GM12801 (cell line): Measurements from ENCODE around the gene SLFN5.
"Not testable (repeated sequence)": the region's sequence is repeated elsewhere in the genome, so short reads cannot be mapped to it uniquely, and the experiment has no call there.

Source experiments
- CTCF ChIP-seq: IDR thresholded peaks from one replicate; pipeline ENCODE4 v1.5.1; 2011; ENCODE audit warnings: control low read depth; ENCODE audit not compliant: insufficient read length; ENCODE audit errors: extremely low read depth

SLFN5 gene

GRCh38 chr17:35242805-35243560, at the start of gene SLFN5:
SLFN5 (plus strand) TSS chr17:35243072; CDS start chr17:35258691, 15,619 bp downstream.
- no peak for TF ChIP-seq CTCF

DNA sequence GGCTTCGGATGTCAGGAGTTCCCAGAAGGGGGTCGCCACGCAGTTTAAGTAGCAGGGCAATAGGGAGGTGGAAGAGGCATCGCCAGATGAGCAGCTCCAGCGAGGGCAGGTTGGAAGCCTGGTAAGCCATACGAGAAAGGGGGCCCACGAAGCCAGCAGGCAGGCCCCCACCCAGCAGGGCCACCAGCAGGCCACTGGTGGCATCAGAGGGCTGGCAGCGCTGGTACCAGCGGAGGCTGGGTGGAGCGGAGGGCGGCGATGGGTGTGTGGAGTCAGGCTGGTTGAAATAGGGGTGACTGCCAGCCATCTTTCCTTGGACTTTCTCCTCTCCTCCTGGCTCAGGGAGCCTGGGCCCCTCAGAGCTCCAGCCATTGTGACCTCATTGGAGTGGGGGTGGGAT, 48.9 kb upstream of the SLFN5 start, which contains the start of gene SLC35G3:
TSS of gene SLC35G3 (minus strand) at position 393 of the 400 bp plus-strand sequence. CDS start at position 307, 86 bp downstream.
- TF ChIP-seq CTCF = not testable (repeated sequence)

GRCh38 chr17:35210741-35211140, 32.1 kb upstream of the SLFN5 start:
- TF ChIP-seq CTCF = no peak

- TF ChIP-seq CTCF = no peak
These were observed 30.2 kb upstream of the SLFN5 start for GRCh38 chr17:35212668-35213067.

DNA sequence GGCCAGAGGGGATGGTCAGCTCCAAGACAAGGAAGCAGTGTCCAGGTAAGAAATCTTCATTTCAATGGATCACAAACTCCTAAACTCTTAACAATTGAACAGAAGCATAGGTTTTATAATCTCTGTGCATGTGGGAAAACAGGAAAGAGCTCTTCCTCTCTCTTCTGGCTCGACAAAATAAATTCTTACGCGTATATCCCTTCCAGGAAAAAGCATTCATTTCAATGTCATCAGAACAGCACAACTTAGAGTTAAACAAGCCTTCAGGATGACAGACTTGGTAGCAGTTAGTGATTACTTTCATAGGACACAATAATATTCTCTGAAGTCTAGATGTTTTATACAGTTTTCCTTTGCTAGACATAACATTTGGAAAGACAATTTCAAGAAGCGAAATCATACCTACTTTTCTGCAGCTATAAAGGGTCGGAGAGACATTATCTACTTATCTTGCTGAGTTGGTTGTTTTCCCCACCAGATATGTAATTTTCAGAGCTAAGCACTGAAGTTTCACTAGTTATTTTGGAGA, 29.4 kb upstream of the SLFN5 start:
- no peak for TF ChIP-seq CTCF

- TF ChIP-seq CTCF = no peak
These were observed 28.7 kb upstream of the SLFN5 start for GRCh38 chr17:35214192-35214591.

GRCh38 chr17:35214631-35215273, 28.1 kb upstream of the SLFN5 start:
- no peak for TF ChIP-seq CTCF
